Skeletal muscle tissue (tissue), 4 donors: Measurements from ENCODE around the gene FAM47C. TPM values are rescaled to one million over a fixed set of nuclear protein-coding genes. Genes with fewer than 3 reads are reported as not detected.
"Not testable (repeated sequence)": the region's sequence is repeated elsewhere in the genome, so short reads cannot be mapped to it uniquely, and the experiment has no call there.

Source experiments
- H3K27ac ChIP-seq: one replicate; pipeline ENCODE4 v1.7.0; 2013; ENCODE audit warnings: mild to moderate bottlenecking, low read depth, low read length, inconsistent platforms
- H3K27me3 ChIP-seq, 3 donors: one replicate each; pipeline ENCODE4 v1.7.0; 2013; ENCODE audit warnings: low read length in 3 of 3; ENCODE audit not compliant: control insufficient read depth in 3 of 3, insufficient read depth in 3 of 3
- H3K36me3 ChIP-seq, 3 donors: one replicate each; pipeline ENCODE4 v1.7.0; 2013; ENCODE audit warnings: low read length in 3 of 3; ENCODE audit not compliant: control insufficient read depth in 3 of 3, insufficient read depth in 3 of 3
- H3K4me1 ChIP-seq, 3 donors: one replicate each; pipeline ENCODE4 v1.7.0; 2013; ENCODE audit warnings: low read length in 3 of 3, mild to moderate bottlenecking in 3 of 3; ENCODE audit not compliant: control insufficient read depth in 3 of 3, insufficient read depth in 3 of 3
- H3K4me3 ChIP-seq, 3 donors: one replicate each; pipeline ENCODE4 v1.7.0; 2013; ENCODE audit warnings: low read length in 3 of 3
- H3K9ac ChIP-seq, 3 donors: one replicate each; pipeline ENCODE4 v1.7.0; 2013; ENCODE audit warnings: low read length in 3 of 3, mild to moderate bottlenecking in 3 of 3, moderate library complexity in 2 of 3, low read depth in 1 of 3
- H3K9me3 ChIP-seq, 3 donors: one replicate each; pipeline ENCODE4 v1.7.0; 2013; ENCODE audit warnings: low read length in 3 of 3; ENCODE audit not compliant: control insufficient read depth in 3 of 3
- total RNA-seq: library from RNA; depleted of rRNA; stranded (reverse); fragments of >200 nt; gene quantifications from one replicate; pipeline ENCODE4 v1.2.3, GENCODE V29; 2014
- donor health status: Osteomylitis.

Gene FAM47C
- not detected for total RNA-seq

DNA sequence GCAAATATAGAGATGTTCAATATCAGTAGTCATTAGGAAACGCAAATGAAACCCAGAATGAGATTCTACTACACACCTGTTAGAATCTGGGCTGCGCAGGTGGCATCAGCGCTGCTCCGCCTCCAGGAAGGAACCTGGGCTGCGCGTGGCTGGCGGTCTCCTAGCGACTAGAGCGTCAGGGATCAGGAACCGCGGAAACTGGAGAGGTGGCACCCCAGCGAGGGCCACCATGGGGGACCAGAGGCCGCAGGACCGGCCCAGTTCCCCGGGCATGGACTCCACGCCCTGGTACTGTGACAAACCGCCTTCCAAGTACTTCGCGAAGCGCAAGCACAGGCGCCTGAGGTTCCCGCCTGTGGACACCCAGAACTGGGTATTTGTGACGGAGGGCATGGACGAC lies at the start of gene FAM47C:
TSS of gene FAM47C (plus strand) at position 185 of the 400 bp plus-strand sequence. CDS start at position 230, 45 bp downstream.
- not testable (repeated sequence) for H3K4me1 ChIP-seq, H3K27me3 ChIP-seq, H3K36me3 ChIP-seq, H3K27ac ChIP-seq, H3K9me3 ChIP-seq, H3K4me3 ChIP-seq, H3K9ac ChIP-seq

DNA sequence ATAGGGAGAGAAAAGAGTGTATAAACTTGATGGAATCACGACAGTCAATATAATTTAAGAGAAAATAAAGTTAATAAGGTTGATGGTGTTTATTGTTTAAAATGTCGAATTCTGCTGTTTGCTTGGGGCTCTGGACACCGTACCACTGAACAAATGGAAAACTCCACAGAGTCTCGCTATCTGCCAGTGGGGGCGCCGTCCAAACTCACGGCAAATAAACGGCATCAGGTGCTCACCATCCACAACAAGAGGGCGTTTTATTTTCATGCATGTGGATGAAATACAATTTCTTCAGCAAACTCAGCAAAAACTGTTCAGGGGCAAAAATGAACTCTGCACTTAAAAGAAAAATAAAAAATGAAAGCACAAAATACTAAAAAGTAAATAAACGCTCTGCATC lies 46.6 kb upstream of the FAM47C start:
- peaks cover 0 to 15% (median 7%) of the 10 kb centered on the region in 3 donors for H3K27me3 ChIP-seq
- no peaks in the 10 kb centered on the region for H3K9me3 ChIP-seq
- no peak overlapping the region for H3K4me3 ChIP-seq
- no peaks in the 10 kb centered on the region for H3K4me1 ChIP-seq
- no peaks in the 10 kb centered on the region for H3K36me3 ChIP-seq
- no peak overlapping the region for H3K27ac ChIP-seq
- no peak overlapping the region for H3K9ac ChIP-seq

DNA sequence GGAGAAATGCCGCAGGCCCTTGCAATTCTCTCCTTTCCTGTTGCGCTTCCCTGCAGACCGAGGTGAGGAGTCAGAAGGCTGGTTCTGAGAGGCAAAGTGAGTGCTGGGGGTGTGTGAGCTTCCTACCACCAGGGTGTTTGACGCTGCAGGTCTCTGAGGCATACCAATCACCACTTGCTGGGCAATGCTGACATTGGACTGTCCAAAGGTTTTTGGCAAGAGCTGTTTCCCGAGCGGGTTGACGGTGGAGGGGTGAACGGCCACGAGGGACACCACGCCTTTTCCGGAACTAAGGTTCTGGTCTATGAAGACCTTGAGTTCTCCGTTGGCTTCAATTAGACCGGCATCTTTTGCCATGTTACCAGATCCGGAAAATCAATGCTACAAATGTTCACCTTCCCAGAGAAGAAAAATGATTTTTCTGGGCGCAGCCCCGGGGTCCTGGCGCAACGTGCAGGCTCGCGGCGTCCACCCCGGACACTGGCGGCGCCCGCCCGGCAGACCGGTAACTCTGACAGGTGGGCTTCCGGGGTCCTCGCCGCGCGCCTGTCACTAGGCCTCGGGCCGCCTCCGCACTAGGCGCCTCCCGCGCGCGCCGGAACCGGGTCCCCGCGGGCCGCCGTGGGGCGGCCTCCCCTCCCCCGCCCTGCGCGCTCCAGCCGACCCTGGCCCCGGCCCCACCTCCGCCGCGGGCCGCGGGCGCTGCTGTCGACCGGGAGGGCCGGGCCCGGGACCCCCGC lies 44.9 kb upstream of the FAM47C start:
- Histone ChIP-seq H3K27me3 (peaks cover 0 to 8% (median 4%) of the 10 kb centered on the region in 3 donors), H3K36me3 (no peaks in the 10 kb centered on the region), H3K27ac (no peak overlapping the region), H3K9ac (no peak overlapping the region), H3K9me3 (no peaks in the 10 kb centered on the region), H3K4me1 (no peaks in the 10 kb centered on the region), H3K4me3 (no peak overlapping the region)

DNA sequence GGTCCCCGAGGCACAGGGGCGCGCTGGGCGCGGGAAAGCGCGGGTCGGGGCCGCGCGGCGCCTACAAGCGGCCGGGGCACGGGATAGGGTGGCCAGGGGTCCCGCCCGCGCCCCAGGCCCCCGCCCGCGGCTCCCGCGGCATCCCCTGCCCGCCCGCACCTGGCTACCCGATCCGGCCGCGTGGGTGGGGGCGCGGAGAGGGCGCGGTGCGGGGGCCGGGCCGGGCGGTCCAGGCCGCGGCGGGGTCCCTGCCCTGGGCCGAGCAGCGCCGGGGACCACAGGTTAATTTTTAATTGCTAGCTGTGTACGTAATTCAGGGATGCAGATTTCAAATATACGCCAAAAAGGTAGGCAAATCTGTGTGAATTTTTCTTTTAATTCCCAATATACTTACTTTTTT lies 44.3 kb upstream of the FAM47C start:
- H3K9me3 ChIP-seq = no peaks in the 10 kb centered on the region
- no peak overlapping the region for H3K27ac ChIP-seq
- H3K9ac ChIP-seq = no peak overlapping the region
- H3K4me1 ChIP-seq = no peaks in the 10 kb centered on the region
- no peak overlapping the region for H3K4me3 ChIP-seq
- H3K27me3 ChIP-seq = peaks cover 0 to 4% (median 3%) of the 10 kb centered on the region in 3 donors
- no peaks in the 10 kb centered on the region for H3K36me3 ChIP-seq

DNA sequence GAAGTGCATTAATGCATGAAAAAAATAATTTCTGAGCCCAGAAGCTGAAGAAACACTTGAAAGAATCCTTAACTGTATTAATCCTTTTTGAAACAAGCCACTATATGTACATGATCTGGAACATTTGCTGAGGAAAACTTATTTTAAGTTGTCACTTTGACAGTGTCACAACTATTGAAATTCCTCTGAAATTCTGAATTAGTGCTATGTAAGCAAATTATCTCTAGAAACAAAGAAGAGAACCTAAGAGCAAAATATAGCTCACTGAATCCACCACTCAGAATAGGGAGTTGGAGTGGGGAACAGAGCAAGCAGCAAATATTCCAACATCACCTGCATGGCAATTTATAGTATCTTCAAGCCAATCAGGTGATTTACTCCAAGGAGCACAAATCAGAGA lies 34.6 kb upstream of the FAM47C start:
- Histone ChIP-seq H3K27me3 (peaks cover 0 to 3% (median 0%) of the 10 kb centered on the region in 3 donors), H3K4me3 (no peak overlapping the region), H3K9me3 (no peaks in the 10 kb centered on the region), H3K4me1 (no peaks in the 10 kb centered on the region), H3K9ac (no peak overlapping the region), H3K27ac (no peak overlapping the region), H3K36me3 (no peaks in the 10 kb centered on the region)

DNA sequence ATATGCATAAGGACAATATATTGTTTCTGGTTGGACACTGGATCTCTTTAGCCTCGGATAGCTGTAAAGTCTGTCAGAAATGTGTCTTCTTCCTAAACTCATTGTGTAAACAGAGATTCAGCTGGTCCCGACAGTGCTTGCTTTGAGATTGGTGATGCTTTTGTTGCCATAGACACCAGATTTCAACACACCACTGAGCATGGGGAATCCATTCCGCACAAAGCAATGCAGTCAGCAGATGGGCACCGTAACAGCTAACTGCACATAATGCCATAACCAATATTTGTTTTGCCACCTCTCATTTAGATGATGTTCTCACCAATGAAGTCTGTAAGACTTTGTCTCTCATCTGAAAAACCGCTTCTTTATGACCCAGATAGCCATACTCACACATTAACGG lies 33.3 kb upstream of the FAM47C start:
- H3K9me3 ChIP-seq = no peaks in the 10 kb centered on the region
- H3K9ac ChIP-seq = no peak overlapping the region
- no peaks in the 10 kb centered on the region for H3K36me3 ChIP-seq
- H3K4me3 ChIP-seq = no peak overlapping the region
- no peaks in the 10 kb centered on the region for H3K4me1 ChIP-seq
- H3K27ac ChIP-seq = no peak overlapping the region
- H3K27me3 ChIP-seq = peaks cover 0 to 3% (median 0%) of the 10 kb centered on the region in 3 donors

DNA sequence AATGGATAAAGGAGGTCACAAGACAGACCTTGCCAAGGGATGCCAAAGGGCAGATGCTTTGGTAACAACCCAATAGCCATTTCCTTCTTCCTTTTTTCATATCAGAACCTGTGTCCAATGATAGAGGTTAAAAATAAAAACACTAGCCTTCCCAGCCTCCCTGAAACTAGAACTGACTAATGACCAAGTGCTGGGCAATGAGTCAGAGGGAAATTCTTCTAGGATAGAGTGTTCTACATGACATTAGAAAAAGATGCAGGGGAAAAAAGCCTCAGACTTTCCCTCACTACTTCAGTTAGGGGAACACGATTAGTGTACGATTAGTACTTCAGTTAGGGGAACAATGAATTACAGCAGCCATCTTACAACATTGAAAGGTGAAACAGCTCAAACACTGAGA lies 29.3 kb upstream of the FAM47C start:
- H3K4me3 ChIP-seq = no peak overlapping the region
- no peaks in the 10 kb centered on the region for H3K4me1 ChIP-seq
- no peak overlapping the region for H3K9ac ChIP-seq
- peaks cover 0 to 3% (median 0%) of the 10 kb centered on the region in 3 donors for H3K27me3 ChIP-seq
- no peaks in the 10 kb centered on the region for H3K36me3 ChIP-seq
- no peak overlapping the region for H3K27ac ChIP-seq
- no peaks in the 10 kb centered on the region for H3K9me3 ChIP-seq

DNA sequence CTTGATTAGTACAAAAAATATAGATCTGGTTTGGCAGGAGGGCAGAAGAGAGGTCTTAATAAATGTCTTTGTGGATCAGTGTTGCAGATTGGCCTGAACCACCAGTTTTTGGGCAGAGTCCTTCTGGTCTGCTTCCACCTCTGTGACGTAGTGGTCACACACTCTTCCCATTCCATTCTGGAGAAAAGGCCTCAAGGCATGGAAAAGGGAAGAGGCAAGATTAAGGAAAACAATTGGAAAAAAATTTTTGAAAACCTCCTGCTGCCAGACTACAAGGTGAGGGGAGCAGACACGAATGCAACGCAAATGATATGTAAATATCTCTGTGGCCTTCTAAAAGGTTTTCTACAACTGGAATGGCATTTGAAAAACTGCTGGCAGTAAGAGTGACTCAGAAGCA lies 24.3 kb upstream of the FAM47C start:
- Histone ChIP-seq H3K9me3 (no peaks in the 10 kb centered on the region), H3K9ac (no peak overlapping the region), H3K36me3 (no peaks in the 10 kb centered on the region), H3K4me3 (no peak overlapping the region), H3K27ac (no peak overlapping the region), H3K4me1 (peaks cover 0 to 3% (median 0%) of the 10 kb centered on the region in 3 donors), H3K27me3 (peaks cover 0 to 2% (median 0%) of the 10 kb centered on the region in 3 donors)

DNA sequence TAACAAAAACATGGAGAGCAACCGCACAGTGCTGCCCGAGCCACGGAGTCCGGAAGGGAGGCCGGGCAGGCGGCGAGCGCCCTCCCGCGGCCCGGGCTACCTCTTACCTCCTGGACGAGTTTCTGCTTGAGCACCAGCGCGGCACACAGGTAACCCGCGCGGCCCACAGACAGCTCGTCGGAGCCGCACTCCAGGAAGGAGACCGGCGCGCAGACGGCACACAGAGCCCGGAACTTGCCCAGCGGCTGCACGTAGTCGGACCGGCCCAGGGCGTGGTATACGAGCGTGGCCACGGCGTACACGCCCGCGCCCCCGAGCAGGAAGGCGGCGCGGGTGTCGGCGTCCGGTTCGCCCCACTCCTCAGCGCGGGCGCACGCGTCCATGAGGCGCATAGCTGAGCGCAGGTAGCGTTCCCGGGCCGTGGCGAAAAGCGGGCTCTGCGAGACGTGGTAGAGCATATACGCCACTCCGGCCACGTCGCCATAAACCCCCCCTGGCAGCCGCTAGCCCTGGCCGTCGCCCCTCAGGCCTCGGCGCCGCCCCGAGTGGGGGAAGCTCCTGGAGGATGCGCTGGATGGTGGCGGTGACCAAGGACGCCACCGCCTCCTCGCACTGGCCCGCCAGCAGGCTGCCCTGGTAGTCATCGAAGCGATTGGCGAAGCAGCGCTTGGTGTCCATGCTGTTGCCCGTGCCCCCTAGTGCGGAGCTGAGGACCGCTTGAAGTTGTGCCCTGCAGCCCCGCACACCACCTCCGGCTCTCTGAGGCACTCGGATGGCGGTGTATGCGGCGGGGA lies 22.6 kb upstream of the FAM47C start:
- H3K9ac ChIP-seq, H3K4me1 ChIP-seq, H3K36me3 ChIP-seq, H3K27me3 ChIP-seq, H3K9me3 ChIP-seq, H3K27ac ChIP-seq: not testable (repeated sequence)
- peak overlapping the region in 1 of 3 donors; percentile 22 for H3K4me3 ChIP-seq

DNA sequence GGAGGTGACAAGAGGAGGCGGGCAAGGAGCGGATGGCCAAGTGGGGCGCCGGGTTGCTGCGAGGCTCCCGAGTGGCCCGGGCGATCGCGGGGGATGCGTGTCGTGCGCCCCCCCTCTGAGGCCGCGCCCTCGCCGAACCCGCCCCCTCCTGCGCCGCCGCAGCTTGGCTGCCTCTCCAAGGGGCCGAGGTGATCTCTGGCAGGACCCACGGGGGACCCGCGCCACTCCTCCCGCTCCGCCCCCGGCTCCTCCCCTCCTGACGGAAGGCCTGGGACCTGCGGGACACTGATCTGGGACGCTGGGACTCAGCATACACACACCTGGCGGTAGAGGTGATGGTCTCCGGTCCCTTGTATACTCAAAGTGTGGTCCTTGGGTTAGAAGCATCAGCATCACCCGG lies 21.9 kb upstream of the FAM47C start:
- Histone ChIP-seq H3K36me3 (no peaks in the 10 kb centered on the region), H3K9ac (no peak overlapping the region), H3K9me3 (peaks cover 0 to 3% (median 0%) of the 10 kb centered on the region in 3 donors), H3K27me3 (peaks cover 0 to 2% (median 0%) of the 10 kb centered on the region in 3 donors), H3K27ac (no peak overlapping the region), H3K4me3 (peak overlapping the region in 1 of 3 donors; percentile 22), H3K4me1 (peaks cover 0 to 3% (median 0%) of the 10 kb centered on the region in 3 donors)
